Smooth muscle cell (in vitro differentiated cells): Measurements from ENCODE around the gene SGPL1. TPM values are rescaled to one million over a fixed set of nuclear protein-coding genes. Genes with fewer than 3 reads are reported as not detected.

Source experiments
- DNase-seq: peaks from one replicate; lab custom pipeline; 2025; ENCODE audit not compliant: unreplicated experiment; lab: John Stamatoyannopoulos, UW
- H2AFZ ChIP-seq: fragments of 200-600 bp; sonication (generic); 2 replicates; pipeline ENCODE4 v1.6.0; 2016; ENCODE audit warnings: antibody characterized with exemption, low read depth, mild to moderate bottlenecking
- H3F3A ChIP-seq: fragments of 200-600 bp; sonication (generic); 2 replicates; pipeline ENCODE4 v1.6.0; 2017; ENCODE audit warnings: antibody characterized with exemption, low read depth
- H3K27ac ChIP-seq: fragments of 200-600 bp; sonication (generic); 2 replicates; pipeline ENCODE4 v1.5.1; 2016; ENCODE audit warnings: low read depth, mild to moderate bottlenecking
- H3K27me3 ChIP-seq: fragments of 200-600 bp; sonication (generic); 2 replicates; pipeline ENCODE4 v1.6.1; 2016; ENCODE audit warnings: low read depth, mild to moderate bottlenecking
- H3K36me3 ChIP-seq: fragments of 200-600 bp; sonication (generic); 2 replicates; pipeline ENCODE4 v1.5.1; 2016; ENCODE audit warnings: low read depth
- H3K4me1 ChIP-seq: fragments of 200-600 bp; sonication (generic); 2 replicates; pipeline ENCODE4 v1.5.1; 2016; ENCODE audit warnings: low read depth
- H3K4me2 ChIP-seq: fragments of 200-600 bp; sonication (generic); 2 replicates; pipeline ENCODE4 v1.6.0; 2016; ENCODE audit warnings: mild to moderate bottlenecking
- H3K4me3 ChIP-seq: fragments of 200-600 bp; sonication (generic); 2 replicates; pipeline ENCODE4 v1.5.1; 2016; ENCODE audit warnings: mild to moderate bottlenecking
- H3K79me2 ChIP-seq: fragments of 200-600 bp; sonication (generic); 2 replicates; pipeline ENCODE4 v1.6.0; 2016; ENCODE audit warnings: low read depth, mild to moderate bottlenecking
- H3K9ac ChIP-seq: fragments of 200-600 bp; sonication (generic); 2 replicates; pipeline ENCODE4 v1.6.0; 2016; ENCODE audit warnings: low read depth
- H3K9me3 ChIP-seq: fragments of 200-600 bp; sonication (generic); replicated peaks from 2 replicates; pipeline ENCODE4 v1.5.1; 2016; ENCODE audit warnings: low read depth
- H4K20me1 ChIP-seq: fragments of 200-600 bp; sonication (generic); 2 replicates; pipeline ENCODE4 v1.6.0; 2016; ENCODE audit warnings: low read depth
- CTCF ChIP-seq: fragments of 200-600 bp; sonication (generic); IDR thresholded peaks from 2 replicates; pipeline ENCODE4 v1.5.1; 2017; ENCODE audit warnings: borderline replicate concordance, mild to moderate bottlenecking, antibody characterized with exemption; ENCODE audit not compliant: insufficient read depth, poor library complexity, severe bottlenecking
- WGBS: methylation state at CpG from one replicate; pipeline ENCODE4 v1.1.7; 2016; ENCODE audit warnings: low lambda C conversion rate; 5-methylcytosine and 5-hydroxymethylcytosine counted together
- polyA plus RNA-seq: library from polyadenylated mRNA; unstranded; fragments of >200 nt; fragmentation: Nextera tagmentation; extraction: Ambion mirVana; gene quantifications from 2 replicates; pipeline ENCODE4 v1.2.1, GENCODE V29; 2016
- total RNA-seq: library from RNA; depleted of rRNA; stranded (reverse); fragments of >200 nt; gene quantifications from 2 replicates; pipeline ENCODE4 v1.2.3, GENCODE V29; 2014

SGPL1 gene
- total and polyA plus RNA-seq, 2 experiments from 2014 or later: 20.0 to 41.1 TPM

GRCh38 chr10:70820976-70821750 is 5.4 kb downstream of the SGPL1 start:
- no peak for DNase-seq
- whole genome bisulfite sequencing: 89% methylated on average over 4 of the region's 4 CpGs
- Histone ChIP-seq H3K36me3 (no peaks in the 10 kb centered on the region), H4K20me1 (peaks cover 41% of the 10 kb centered on the region), H3K4me2 (no peak overlapping the region), H3K79me2 (peaks cover 84% of the 10 kb centered on the region), H3K27me3 (no peaks in the 10 kb centered on the region), H2AFZ (no peak overlapping the region), H3F3A (peaks cover 5% of the 10 kb centered on the region), H3K4me1 (peaks cover 9% of the 10 kb centered on the region), H3K9me3 (no peaks in the 10 kb centered on the region), H3K27ac (peak overlapping the region; percentile 58), H3K9ac (no peak overlapping the region), H3K4me3 (no peak overlapping the region)
- no peak for TF ChIP-seq CTCF

- peak overlapping the region; percentile 47 for H3K4me2 ChIP-seq
- H3K9me3 ChIP-seq: no peaks in the 10 kb centered on the region
- H3K36me3 ChIP-seq: no peaks in the 10 kb centered on the region
- no peak overlapping the region for H3K4me3 ChIP-seq
- peaks cover 14% of the 10 kb centered on the region for H3K4me1 ChIP-seq
- H4K20me1 ChIP-seq: peaks cover 41% of the 10 kb centered on the region
- no peak overlapping the region for H3K9ac ChIP-seq
- H3K27ac ChIP-seq: no peak overlapping the region
- no peaks in the 10 kb centered on the region for H3K27me3 ChIP-seq
- DNase-seq: no peak
- no peak for TF ChIP-seq CTCF
- 39% methylated on average over 2 of the region's 2 CpGs for WGBS
- H2AFZ ChIP-seq: no peak overlapping the region
- peaks cover 12% of the 10 kb centered on the region for H3F3A ChIP-seq
- H3K79me2 ChIP-seq: peaks cover 90% of the 10 kb centered on the region
Measured at GRCh38 chr10:70822076-70822820, 6.5 kb downstream of the SGPL1 start.

- Histone ChIP-seq H3K27ac (peak overlapping the region; percentile 97), H3K27me3 (no peaks in the 10 kb centered on the region), H3F3A (peaks cover 49% of the 10 kb centered on the region), H2AFZ (no peak overlapping the region), H3K9me3 (no peaks in the 10 kb centered on the region), H3K4me1 (peaks cover 54% of the 10 kb centered on the region), H3K9ac (no peak overlapping the region), H3K4me2 (peak overlapping the region; percentile 69), H4K20me1 (peaks cover 4% of the 10 kb centered on the region), H3K4me3 (no peak overlapping the region), H3K36me3 (no peaks in the 10 kb centered on the region), H3K79me2 (peaks cover 79% of the 10 kb centered on the region)
- TF ChIP-seq CTCF: no peak
- WGBS: 60% methylated on average over 2 of the region's 2 CpGs
- DNase-seq: no peak
Measured at GRCh38 chr10:70827086-70827757, 11.5 kb downstream of the SGPL1 start.
